Measurements from ENCODE around the gene P2RX6.

P2RX6 gene

GRCh38 chr22:20976291-20976877, 38.6 kb upstream of the P2RX6 start:
- TF ChIP-seq, protein P1, sequence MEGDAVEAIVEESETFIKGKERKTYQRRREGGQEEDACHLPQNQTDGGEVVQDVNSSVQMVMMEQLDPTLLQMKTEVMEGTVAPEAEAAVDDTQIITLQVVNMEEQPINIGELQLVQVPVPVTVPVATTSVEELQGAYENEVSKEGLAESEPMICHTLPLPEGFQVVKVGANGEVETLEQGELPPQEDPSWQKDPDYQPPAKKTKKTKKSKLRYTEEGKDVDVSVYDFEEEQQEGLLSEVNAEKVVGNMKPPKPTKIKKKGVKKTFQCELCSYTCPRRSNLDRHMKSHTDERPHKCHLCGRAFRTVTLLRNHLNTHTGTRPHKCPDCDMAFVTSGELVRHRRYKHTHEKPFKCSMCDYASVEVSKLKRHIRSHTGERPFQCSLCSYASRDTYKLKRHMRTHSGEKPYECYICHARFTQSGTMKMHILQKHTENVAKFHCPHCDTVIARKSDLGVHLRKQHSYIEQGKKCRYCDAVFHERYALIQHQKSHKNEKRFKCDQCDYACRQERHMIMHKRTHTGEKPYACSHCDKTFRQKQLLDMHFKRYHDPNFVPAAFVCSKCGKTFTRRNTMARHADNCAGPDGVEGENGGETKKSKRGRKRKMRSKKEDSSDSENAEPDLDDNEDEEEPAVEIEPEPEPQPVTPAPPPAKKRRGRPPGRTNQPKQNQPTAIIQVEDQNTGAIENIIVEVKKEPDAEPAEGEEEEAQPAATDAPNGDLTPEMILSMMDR (IDR thresholded peaks at IDR 0.05; ENCODE audit: control insufficient read depth, extremely low read depth, insufficient read depth), result no peak
- H3K4me3 ChIP-seq (ENCODE audit: low read depth, low read length), result no peak overlapping the region
- no peak for DNase-seq (ENCODE audit: low read depth)

GRCh38 chr22:20977019-20977418, 37.9 kb upstream of the P2RX6 start:
- no peak for DNase-seq (ENCODE audit: low read depth)
- TF ChIP-seq, protein P1 (IDR thresholded peaks at IDR 0.05; ENCODE audit: control insufficient read depth, extremely low read depth, insufficient read depth), result no peak
- no peak overlapping the region for H3K4me3 ChIP-seq (ENCODE audit: low read depth, low read length)

GRCh38 chr22:20977516-20978170, 37.3 kb upstream of the P2RX6 start:
- TF ChIP-seq, protein P1 (IDR thresholded peaks at IDR 0.05; ENCODE audit: control insufficient read depth, extremely low read depth, insufficient read depth), result no peak

GRCh38 chr22:20978419-20978818, 36.5 kb upstream of the P2RX6 start:
- DNase-seq (ENCODE audit: low read depth), result no peak
- TF ChIP-seq, protein P1 (IDR thresholded peaks at IDR 0.05; ENCODE audit: control insufficient read depth, extremely low read depth, insufficient read depth), result no peak
- no peak overlapping the region for H3K4me3 ChIP-seq (ENCODE audit: low read depth, low read length)

More at GRCh38 chr22:20977516-20978170, 37.3 kb upstream of the P2RX6 start:
- DNase-seq (ENCODE audit: low read depth), result no peak
- H3K4me3 ChIP-seq (ENCODE audit: low read depth, low read length), result no peak overlapping the region

DNA sequence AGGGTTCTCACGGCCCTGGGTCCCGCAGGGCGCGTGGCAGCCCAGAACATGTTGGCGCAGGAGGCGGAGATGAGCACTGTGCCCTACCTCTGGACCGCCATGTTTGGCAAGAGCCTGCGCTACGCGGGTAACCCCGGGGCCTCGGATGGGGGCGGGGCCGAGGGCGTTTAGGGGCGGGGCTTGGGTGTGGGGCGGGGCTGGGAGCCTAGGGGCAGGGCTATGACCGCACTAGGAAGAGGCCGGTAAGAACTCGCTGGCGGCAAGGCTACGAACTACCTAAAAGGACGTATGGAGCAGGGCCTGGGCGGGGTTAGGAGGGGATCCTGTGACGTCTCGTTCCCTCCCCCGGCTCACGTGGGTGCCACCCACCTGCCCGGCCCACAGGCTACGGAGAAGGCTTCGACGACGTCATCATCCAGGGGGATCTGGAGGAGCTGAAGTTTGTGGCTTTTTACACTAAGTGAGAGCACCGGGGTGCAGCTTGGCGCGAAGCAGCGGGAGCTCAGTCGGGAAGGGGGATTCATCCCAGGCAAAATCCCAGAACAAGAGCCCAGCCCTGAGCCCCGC, 35.6 kb upstream of the P2RX6 start:
- TF ChIP-seq, protein P1 (IDR thresholded peaks at IDR 0.05; ENCODE audit: control insufficient read depth, extremely low read depth, insufficient read depth), result no peak
- no peak for DNase-seq (ENCODE audit: low read depth)
- no peak overlapping the region for H3K4me3 ChIP-seq (ENCODE audit: low read depth, low read length)

- H3K4me3 ChIP-seq (ENCODE audit: low read depth, low read length), result no peak overlapping the region
- no peak for DNase-seq (ENCODE audit: low read depth)
- TF ChIP-seq, protein P1 (IDR thresholded peaks at IDR 0.05; ENCODE audit: control insufficient read depth, extremely low read depth, insufficient read depth), result no peak
Observed at GRCh38 chr22:20979940-20980453, 35.0 kb upstream of the P2RX6 start.

All from LNCaP clone FGC (cell line).